HEK293 (cell line): ENCODE measurements around the gene TK1.

Experiments used
- CTCF ChIA-PET: fragments of 350-600 bp; formaldehyde crosslinking; extraction: SDS; loops from one replicate; lab custom pipeline; 2021; ENCODE audit warnings: antibody characterized with exemption; lab: Yijun Ruan, JAX
- POLR2A ChIA-PET: fragments of 300-600 bp; formaldehyde crosslinking; extraction: SDS; loops from one replicate; lab custom pipeline; 2020; ENCODE audit warnings: antibody characterized with exemption, inconsistent platforms; lab: Yijun Ruan, JAX
- H3K27ac ChIP-seq: fragments of 200-500 bp; sonication (Bioruptor generic); 2 replicates; pipeline ENCODE4 v1.5.1; 2014; ENCODE audit warnings: low read depth, low read length, control low read depth, inconsistent platforms; ENCODE audit errors: extremely low read depth
- H3K36me3 ChIP-seq, 2 experiments: fragments of 200-500 bp in 1 of 2; sonication (Bioruptor generic) in 1 of 2; 1 replicate in 1 of 2; 2 replicates in 1 of 2; pipeline ENCODE4 v1.5.1; 2014 to 2017; ENCODE audit warnings: inconsistent platforms in 2 of 2, low read length in 2 of 2; ENCODE audit not compliant: control insufficient read depth in 2 of 2, insufficient read depth in 1 of 2
- H3K4me1 ChIP-seq: fragments of 200-500 bp; sonication (Bioruptor generic); 2 replicates; pipeline ENCODE4 v1.5.1; 2014; ENCODE audit warnings: mild to moderate bottlenecking, low read length, inconsistent platforms; ENCODE audit not compliant: control insufficient read depth, insufficient read depth
- H3K4me3 ChIP-seq: 2 replicates; pipeline ENCODE4 v1.5.1; 2011; ENCODE audit warnings: low read depth, mild to moderate bottlenecking, control low read depth, low read length, moderate library complexity
- H3K9me3 ChIP-seq: fragments of 200-500 bp; sonication (Bioruptor generic); 2 replicates; pipeline ENCODE4 v1.5.1; 2014; ENCODE audit warnings: low read depth, low read length, inconsistent platforms; ENCODE audit not compliant: control insufficient read depth, insufficient read depth
- MYNN ChIP-seq: fragments of 450-650 bp; formaldehyde crosslinking; IDR thresholded peaks from 2 replicates; pipeline ENCODE4 v1.5.1; 2016; ENCODE audit warnings: missing biosample characterization, missing genetic modification characterization, borderline replicate concordance
- ZFHX2 ChIP-seq: fragments of 450-650 bp; formaldehyde crosslinking; conservative IDR thresholded peaks from 2 replicates; pipeline ENCODE4 v1.5.1; 2016; ENCODE audit warnings: missing biosample characterization, missing genetic modification characterization
- ZNF324 ChIP-seq: fragments of 450-650 bp; formaldehyde crosslinking; IDR thresholded peaks from 2 replicates; pipeline ENCODE4 v1.5.1; 2016; ENCODE audit warnings: missing biosample characterization, missing genetic modification characterization
- ZNF610 ChIP-seq: fragments of 450-650 bp; formaldehyde crosslinking; IDR thresholded peaks from 2 replicates; pipeline ENCODE4 v1.5.1; 2016; ENCODE audit warnings: missing biosample characterization, missing genetic modification characterization, borderline replicate concordance
- ZNF624 ChIP-seq: fragments of 450-650 bp; formaldehyde crosslinking; IDR thresholded peaks from 2 replicates; pipeline ENCODE4 v1.5.1; 2017; ENCODE audit warnings: missing biosample characterization, missing genetic modification characterization
- ZNF658 ChIP-seq: fragments of 450-650 bp; formaldehyde crosslinking; IDR thresholded peaks from 2 replicates; pipeline ENCODE4; 2016; ENCODE audit warnings: missing biosample characterization, missing genetic modification characterization
- TF ChIP-seq, protein P1 (sequence below): fragments of 450-650 bp; formaldehyde crosslinking; IDR thresholded peaks from 2 replicates; pipeline ENCODE4 v1.5.1; 2016; ENCODE audit warnings: missing biosample characterization, missing genetic modification characterization

Gene TK1

DNA sequence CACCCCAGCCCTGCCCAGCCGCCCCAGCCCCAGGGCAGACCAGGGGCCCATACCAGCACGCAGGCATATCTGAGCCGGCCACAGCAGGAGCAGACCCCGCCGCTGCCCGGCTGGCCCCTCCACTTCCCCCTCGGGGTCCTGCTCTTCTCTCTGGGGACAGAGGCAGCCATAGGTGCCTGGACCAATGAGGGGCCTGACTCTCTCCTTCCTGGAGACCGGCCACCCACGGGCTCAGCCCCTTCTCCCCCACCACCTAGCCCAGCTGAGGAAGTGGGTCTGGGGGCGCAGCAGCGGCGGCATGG lies 62.1 kb downstream of the TK1 start:
- Histone ChIP-seq H3K4me3 (no peak overlapping the region), H3K9me3 (no peaks in the 10 kb centered on the region), H3K27ac (no peak overlapping the region), H3K36me3 (peaks cover 7 to 21% of the 10 kb centered on the region in 2 experiments; a peak in 2 of 3 replicates), H3K4me1 (peaks cover 6% of the 10 kb centered on the region; the same call in 1 of the 2 replicates)
- POLR2A ChIA-PET, result interaction anchor here (1.5 kb wide), 1 partner anchor 62 kb away, joined by 3 read pairs; the partner anchor contains the start of genes AFMID and TK1
- TF ChIP-seq ZNF624 (tag by site-specific recombination), result no peak
- TF ChIP-seq ZNF658 (tag by site-specific recombination), result no peak
- no peak for TF ChIP-seq ZNF324 (tag by site-specific recombination)
- no peak for TF ChIP-seq ZNF610 (tag by site-specific recombination)
- no peak for TF ChIP-seq MYNN (tag by site-specific recombination)
- TF ChIP-seq, protein P1, sequence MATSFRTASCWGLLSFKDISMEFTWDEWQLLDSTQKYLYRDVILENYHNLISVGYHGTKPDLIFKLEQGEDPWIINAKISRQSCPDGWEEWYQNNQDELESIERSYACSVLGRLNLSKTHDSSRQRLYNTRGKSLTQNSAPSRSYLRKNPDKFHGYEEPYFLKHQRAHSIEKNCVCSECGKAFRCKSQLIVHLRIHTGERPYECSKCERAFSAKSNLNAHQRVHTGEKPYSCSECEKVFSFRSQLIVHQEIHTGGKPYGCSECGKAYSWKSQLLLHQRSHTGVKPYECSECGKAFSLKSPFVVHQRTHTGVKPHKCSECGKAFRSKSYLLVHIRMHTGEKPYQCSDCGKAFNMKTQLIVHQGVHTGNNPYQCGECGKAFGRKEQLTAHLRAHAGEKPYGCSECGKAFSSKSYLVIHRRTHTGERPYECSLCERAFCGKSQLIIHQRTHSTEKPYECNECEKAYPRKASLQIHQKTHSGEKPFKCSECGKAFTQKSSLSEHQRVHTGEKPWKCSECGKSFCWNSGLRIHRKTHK, result no peak
- TF ChIP-seq ZFHX2 (tag by site-specific recombination), result no peak
- CTCF ChIA-PET, result interaction anchor here (1.4 to 2.2 kb wide), 2 partner anchors 8 to 12 kb away, joined by 3 to 8 read pairs; no protein-coding TSS in a partner anchor
